Gastroesophageal sphincter (tissue), 3 donors: ENCODE measurements around the gene HOXC9.

Experiments used
- EP300 ChIP-seq: sonication (generic); formaldehyde crosslinking; IDR thresholded peaks from one replicate; pipeline ENCODE4 v1.6.1; 2017; ENCODE audit warnings: antibody characterized with exemption, mild to moderate bottlenecking
- TF ChIP-seq, protein P1 (sequence below), 4 experiments: fragments of 200-600 bp in 2 of 4; fragments of 450-650 bp in 2 of 4; sonication (generic) in 1 of 4; IDR thresholded peaks; one replicate each; pipeline ENCODE4 v1.5.1; 2017 to 2019; ENCODE audit warnings: antibody characterized with exemption in 4 of 4, mild to moderate bottlenecking in 2 of 4, moderate library complexity in 2 of 4

DNA sequence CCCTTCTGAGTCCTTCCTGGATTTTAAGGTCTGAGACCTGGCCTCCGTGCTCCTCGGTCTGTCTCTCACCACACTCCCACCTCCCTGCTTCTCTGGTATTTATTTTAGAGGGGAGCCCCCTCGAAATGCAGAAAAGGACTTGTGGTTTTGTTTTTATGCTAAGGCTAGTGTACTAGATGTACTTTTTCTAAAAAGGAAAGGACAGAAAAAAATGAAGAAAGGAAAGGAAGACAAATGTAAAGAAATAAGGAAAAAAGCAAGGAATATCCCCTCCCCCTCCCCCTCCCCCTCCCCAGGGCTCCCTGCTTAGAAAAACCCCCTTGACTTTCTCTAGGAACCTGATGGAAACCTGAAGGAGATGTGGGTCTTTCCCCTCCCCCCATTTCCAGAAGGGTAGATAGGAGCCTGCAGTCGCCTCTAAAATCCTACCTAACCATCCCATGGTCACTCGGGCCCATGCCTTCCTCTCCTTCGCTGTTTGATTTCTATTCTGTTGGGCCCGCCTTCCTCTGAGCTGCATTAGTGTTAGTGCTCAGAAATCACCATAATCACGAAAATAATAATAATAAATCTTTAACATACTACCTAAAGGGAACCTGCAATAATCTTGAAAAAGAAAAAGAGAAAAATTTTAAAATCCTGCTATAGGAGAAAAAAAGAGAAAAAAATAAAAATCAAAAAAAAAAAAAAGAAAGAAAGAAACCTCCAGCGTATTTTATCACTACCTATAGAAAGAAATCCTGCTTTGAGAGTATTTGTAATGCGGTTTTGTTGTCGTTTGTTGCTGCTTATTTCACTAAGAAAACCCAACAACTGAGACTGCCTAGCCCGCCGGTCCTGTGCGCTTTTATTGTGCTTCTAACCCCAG is 11.9 kb downstream of the HOXC9 start:
- TF ChIP-seq, protein P1, sequence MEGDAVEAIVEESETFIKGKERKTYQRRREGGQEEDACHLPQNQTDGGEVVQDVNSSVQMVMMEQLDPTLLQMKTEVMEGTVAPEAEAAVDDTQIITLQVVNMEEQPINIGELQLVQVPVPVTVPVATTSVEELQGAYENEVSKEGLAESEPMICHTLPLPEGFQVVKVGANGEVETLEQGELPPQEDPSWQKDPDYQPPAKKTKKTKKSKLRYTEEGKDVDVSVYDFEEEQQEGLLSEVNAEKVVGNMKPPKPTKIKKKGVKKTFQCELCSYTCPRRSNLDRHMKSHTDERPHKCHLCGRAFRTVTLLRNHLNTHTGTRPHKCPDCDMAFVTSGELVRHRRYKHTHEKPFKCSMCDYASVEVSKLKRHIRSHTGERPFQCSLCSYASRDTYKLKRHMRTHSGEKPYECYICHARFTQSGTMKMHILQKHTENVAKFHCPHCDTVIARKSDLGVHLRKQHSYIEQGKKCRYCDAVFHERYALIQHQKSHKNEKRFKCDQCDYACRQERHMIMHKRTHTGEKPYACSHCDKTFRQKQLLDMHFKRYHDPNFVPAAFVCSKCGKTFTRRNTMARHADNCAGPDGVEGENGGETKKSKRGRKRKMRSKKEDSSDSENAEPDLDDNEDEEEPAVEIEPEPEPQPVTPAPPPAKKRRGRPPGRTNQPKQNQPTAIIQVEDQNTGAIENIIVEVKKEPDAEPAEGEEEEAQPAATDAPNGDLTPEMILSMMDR (IDR thresholded peaks at IDR 0.05): no peak
- TF ChIP-seq EP300: no peak
